Right renal cortex interstitium (tissue), 3 donors: Measurements from ENCODE around the gene MTUS2. TPM values are rescaled to one million over a fixed set of nuclear protein-coding genes. Genes with fewer than 3 reads are reported as not detected.

Experiments
- DNase-seq, 3 donors: peaks; one replicate each; pipeline ENCODE4 v3.0.0-alpha.2; 2013; ENCODE audit warnings: low read depth in 3 of 3, low spot score in 2 of 3
- polyA plus RNA-seq, 3 donors: library from polyadenylated mRNA; unstranded; fragments of 120-200 nt; gene quantifications; one replicate each; pipeline ENCODE4 v1.2.1, GENCODE V29; 2013; ENCODE audit not compliant: insufficient read length in 3 of 3

The MTUS2 gene
- polyA plus RNA-seq, 3 donors, result 0.47 to 1.1 (median 1.0) TPM

DNA sequence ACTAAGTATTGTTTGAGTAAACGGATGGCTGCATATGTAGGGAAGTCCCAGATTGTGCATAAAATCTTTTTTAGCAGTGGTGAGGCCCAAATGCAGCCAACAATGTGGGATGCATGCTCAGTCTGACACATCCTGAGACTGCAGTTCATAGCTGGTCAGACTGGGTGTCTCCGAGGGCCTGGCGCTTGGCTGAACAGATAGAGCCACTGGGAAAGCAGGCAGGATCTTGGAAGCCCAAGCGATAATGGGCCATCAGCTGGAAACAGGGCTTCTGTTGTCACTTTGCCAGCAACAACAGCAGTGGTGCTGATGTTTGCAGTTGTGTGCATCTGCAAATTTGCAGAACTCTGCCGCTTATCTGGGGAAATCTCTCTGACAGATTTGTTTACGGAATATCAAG lies 36.1 kb downstream of the MTUS2 start:
- no peak for DNase-seq

DNA sequence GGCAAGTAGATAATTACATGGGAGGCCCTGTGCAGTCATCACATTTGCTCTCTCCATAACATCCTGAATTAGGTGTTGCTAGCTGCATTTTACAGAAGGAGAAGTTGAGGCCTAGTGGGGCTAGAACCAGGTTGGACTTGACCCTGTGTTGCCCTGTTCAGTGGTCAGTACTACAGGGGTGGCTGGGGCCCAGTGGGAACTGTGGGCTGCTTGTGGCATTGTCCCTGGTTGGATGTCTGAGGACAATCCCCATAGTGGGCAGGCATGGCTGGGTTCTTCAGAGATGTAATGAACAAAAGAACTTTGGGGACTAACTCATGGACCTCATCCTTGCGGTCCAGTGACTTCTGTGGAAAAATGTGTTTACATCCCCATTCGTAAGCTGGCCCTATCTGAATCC lies 38.9 kb downstream of the MTUS2 start:
- DNase-seq, result no peak

DNA sequence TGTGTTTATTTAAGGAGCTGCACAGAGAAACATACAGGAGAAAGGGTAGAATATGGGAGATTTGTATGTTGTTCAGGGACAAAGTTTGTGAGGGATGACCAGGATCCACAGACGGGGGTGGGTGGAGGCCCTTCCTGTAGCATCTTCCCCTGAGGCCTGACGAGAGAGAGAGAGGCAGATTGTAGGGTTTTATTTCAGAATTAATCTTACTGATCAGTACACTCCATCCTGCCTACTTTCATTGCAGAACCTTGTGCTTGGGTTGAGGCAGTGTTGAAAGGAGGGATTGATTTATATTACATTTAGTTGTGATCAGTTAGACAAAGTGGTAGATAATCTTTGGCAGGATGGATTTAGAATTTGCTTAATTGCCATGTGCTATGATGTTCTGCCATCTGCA lies 39.6 kb downstream of the MTUS2 start:
- DNase-seq, result no peak

DNA sequence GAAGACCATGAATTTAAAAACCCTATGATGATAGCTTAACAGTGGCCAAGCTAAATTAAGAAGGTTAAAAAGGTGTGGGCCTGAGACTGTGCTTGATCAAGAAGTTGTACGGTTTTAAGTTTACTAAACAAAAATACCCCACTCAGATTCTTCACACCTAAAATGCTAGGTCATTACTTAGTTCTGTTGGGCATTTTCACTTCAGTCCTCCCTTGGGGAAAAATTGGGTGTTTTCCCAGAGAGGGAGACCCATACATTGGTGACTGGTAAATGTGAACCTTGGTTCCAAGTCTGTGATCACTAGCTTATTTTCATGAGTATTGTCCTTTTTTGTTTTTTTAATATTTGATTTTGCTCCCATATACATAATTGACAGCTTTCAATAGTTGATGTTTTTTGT lies 44.4 kb downstream of the MTUS2 start:
- no peak for DNase-seq

DNA sequence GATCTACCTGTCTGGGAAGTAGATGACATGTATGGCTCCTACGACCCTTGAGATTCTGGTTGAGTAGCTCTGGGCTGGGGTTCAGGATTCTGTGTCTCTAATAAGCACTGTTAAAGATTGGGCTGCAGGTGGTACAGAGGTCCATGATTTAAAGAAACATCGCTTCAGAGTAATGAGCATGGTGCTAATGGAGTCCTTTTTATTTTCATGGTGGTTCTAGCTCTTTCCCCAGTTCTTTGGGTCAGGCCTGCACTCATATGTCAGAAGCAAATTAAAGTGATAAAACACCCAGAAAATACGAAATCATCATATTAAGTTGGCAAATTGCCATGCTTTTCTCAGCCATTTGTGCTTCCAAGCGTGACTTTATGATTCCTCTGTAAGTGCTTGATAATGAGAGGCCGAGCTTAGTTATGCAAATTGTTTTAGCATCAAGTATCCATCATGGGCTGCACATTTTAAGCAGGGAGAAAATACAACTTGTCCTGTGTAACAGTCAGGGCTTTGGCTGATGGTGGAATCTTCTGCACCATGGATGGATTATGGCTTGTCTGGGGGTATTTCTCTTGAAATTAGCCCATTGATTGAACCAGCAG lies 45.1 kb downstream of the MTUS2 start:
- no peak for DNase-seq

GRCh38 chr13:28865951-28866350 lies 45.8 kb downstream of the MTUS2 start:
- no peak for DNase-seq

DNA sequence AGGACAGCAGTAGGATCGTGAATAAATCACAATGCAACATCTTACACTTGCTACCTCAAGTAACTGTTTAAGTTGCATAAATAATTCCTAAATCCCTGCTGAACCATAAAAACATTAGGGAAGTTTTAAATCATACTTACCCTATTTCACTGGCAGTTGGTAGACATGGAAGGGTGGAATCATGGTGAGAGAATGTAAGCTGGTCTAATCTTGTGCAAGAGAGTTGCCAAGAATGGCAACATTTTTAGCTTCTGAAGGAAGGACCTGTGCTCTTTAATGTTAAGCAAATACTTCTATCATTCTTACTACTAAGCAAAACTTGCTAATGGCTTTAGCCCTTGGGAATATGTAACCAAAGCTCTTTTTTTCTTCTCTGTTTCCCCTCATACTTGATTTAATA lies 46.8 kb downstream of the MTUS2 start:
- DNase-seq, result no peak

DNA sequence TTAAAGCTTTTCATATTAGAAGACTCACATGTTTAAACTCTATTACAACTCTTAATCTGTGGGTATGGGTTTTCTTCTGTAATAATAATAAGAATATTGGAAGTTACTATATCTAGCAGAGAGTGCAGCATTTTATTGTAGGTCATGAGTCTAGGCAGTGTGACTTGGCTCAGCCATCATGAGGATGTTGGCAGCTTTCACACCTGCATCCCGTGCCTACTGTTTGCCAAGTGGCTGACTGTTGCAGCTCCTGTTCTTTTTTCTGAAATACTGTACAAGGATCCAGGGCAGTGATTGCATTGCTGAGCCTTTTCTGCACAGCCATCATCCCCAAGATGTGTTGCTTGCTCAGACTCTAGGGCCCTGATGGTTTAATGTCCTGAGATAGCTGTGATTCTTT lies 47.4 kb downstream of the MTUS2 start:
- DNase-seq, result no peak

DNA sequence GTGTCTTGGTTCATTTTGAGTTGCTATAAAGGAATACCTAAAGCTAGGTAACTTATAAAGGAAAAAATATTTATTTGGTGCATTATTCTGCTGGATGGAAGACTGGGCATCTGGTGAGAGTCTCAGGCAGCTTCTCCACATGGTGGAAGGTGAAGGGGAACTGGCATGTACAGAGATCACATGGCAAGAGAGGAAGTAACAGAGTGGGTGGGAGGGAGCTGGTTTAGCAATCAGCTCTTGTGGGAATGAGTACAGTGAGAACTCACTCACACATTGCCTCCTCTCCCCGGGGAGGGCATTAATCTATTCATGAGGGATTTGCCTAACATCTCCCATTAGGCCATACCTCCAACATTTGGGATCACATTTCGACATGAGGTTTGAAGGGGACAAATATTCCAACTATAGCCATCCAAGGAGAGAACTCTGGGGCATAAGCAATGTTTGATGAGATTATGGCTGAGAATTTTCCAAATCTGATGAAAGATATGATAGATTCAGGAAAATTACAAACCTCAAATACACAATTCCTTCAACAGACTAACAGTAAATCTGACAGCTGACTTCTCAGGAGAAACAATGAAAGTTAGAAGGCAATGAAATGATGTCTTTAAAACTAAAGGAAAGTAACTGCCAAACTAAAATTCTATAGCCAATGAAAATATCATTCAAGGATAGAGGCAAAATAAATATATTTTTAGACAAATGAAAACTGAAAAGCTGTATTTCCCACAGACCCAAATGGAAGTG lies 52.5 kb downstream of the MTUS2 start:
- DNase-seq, result no peak

GRCh38 chr13:28875846-28876615 lies 55.9 kb downstream of the MTUS2 start:
- DNase-seq, result no peak

GRCh38 chr13:28877408-28877807 lies 57.3 kb downstream of the MTUS2 start:
- DNase-seq, result no peak

GRCh38 chr13:28885181-28885580 lies 65.0 kb downstream of the MTUS2 start:
- DNase-seq, result no peak

- no peak for DNase-seq
Measured at GRCh38 chr13:28889086-28889732, 69.1 kb downstream of the MTUS2 start.

GRCh38 chr13:28890712-28891111 lies 70.6 kb downstream of the MTUS2 start:
- DNase-seq, result no peak

DNA sequence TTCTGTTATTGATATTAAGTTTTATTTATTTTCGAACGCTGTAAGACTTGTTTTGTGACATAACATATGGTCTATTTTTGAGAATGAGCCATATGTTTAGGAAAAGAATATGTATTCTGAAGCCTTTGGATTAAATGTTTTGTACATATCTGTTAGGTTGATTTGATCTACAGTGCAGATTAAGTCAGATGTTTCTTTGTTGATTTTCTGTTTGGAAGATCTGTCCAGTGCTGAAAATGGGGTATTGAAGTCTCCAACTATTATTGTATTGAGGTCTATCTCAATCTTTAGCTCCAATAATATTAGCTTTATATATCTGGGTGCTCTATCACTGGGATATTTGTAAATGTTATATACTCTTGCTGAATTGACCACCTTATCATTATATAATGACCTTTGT lies 97.9 kb downstream of the MTUS2 start:
- no peak for DNase-seq

GRCh38 chr13:28922341-28922740 lies 102.2 kb downstream of the MTUS2 start:
- DNase-seq, result no peak

GRCh38 chr13:28935104-28935503 lies 115.0 kb downstream of the MTUS2 start:
- DNase-seq, result no peak

DNA sequence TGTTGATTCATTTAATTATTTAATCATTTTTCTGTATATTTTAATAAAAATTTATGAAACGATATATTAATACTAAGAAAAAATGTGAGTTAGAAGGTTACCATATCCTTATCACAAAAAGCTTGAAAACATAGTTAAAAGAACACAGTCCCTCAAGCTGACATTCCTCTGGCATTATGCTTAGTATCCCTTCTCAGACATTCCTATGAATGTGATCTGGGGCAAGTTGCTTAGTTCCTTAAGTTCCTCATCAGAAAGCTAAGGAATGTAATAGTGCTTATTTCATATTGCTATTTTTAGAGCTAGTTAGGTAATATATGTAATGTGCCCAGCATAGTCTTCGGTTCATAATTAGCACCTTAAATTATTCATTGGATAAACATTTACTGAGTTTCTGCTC lies 122.8 kb downstream of the MTUS2 start:
- DNase-seq, result no peak

- DNase-seq, result no peak
Measured at GRCh38 chr13:28953714-28954418, 133.7 kb downstream of the MTUS2 start.

- DNase-seq, result no peak
Measured at GRCh38 chr13:28954419-28954725, 134.2 kb downstream of the MTUS2 start.

GRCh38 chr13:28954810-28955209 lies 134.7 kb downstream of the MTUS2 start:
- DNase-seq, result no peak
